Coronary artery (tissue), 2 donors: ENCODE measurements around the gene SLC38A8.

Source experiments
- DNase-seq: peaks from one replicate; pipeline ENCODE4 v3.0.0-alpha.2; 2017; ENCODE audit warnings: low spot score
- H3K27ac ChIP-seq, 2 donors: fragments of 200-600 bp; sonication (generic); one replicate each; pipeline ENCODE4 v1.5.1; 2016 to 2019
- H3K4me3 ChIP-seq: fragments of 200-600 bp; sonication (generic); 2 replicates; pipeline ENCODE4 v1.5.1; 2016; ENCODE audit warnings: mild to moderate bottlenecking, moderate library complexity
- CTCF ChIP-seq: fragments of 200-600 bp; sonication (generic); IDR thresholded peaks from one replicate; pipeline ENCODE4 v1.5.1; 2019; ENCODE audit warnings: antibody characterized with exemption

SLC38A8 gene

DNA sequence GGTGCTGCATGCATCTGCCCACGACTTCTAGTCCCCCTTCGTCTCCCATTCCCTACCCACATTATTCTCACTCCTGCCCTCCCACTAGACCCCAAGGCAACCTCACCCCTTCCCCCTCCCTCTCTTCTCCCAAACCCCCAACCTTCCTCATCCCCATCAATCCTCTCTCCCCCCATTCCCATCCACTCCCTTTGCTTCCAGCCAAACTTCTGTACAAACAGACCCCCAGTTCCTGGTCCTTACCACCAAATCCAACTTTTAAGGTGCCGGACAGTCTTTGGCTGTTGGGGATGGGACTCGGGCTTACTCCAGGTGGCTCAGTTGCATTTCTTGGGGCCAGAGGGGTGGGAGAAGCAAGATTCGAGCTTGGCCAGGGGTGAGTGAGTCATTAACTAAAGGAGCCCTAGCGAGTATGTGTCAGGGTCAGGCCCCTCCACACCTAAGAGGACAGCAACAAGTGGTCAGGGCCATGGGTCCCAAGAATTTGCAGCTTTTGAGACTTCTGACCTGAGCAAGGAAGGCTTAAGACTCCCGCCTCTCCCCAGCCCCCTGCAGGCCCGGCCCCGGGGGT lies at the start of gene SLC38A8:
Gene SLC38A8 (minus strand): TSS at position 488 of the 571 bp plus-strand sequence. CDS start 638 bp downstream, outside the sequence.
- Histone ChIP-seq H3K27ac (no peak within 1 kb of the TSS), H3K4me3 (no peak within 1 kb of the TSS)
- no peak for TF ChIP-seq CTCF
- DNase-seq: no peak

DNA sequence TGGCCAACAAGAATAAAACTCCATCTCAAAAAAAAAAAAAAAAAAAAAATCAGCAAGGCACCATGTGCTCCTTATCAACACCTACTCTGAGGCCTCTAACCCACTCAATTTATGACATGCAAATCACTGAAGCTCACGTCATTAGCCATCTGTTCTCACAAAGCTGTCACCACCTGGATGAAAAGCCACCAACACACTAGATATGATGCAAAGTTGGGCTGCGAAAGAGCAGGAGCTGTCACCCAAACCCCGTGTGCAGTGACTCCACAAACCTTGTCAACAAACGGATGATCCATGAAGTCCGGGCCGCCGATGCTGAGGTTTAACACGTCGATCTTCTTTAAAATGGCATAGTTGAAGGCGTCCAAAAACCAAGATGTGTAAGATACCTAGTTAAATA lies 48.9 kb upstream of the SLC38A8 start:
- no peak for TF ChIP-seq CTCF
- Histone ChIP-seq H3K4me3 (no peak overlapping the region), H3K27ac (no peak overlapping the region)
- DNase-seq: no peak

DNA sequence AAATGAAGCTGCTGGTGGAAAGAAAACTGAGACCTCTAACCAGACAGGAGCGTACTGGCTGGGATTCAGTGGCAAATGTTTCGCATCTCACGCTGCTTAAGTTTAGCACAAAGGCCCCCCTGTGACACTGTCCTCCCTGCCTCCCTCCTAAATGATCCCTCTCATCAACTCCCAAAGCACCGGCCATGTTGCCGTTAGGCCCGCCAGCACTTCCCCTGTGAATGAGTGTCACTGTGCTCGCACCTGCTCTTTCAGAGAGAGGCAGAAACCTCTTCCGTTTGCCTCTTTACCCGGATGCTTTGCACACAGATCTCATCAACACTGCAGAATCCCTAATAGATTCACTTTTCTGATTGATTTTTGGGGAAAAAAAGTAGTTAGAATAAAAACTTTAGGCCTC lies 47.6 kb upstream of the SLC38A8 start:
- H3K4me3 ChIP-seq: no peak overlapping the region
- TF ChIP-seq CTCF: no peak
- H3K27ac ChIP-seq: no peak overlapping the region
- no peak for DNase-seq

DNA sequence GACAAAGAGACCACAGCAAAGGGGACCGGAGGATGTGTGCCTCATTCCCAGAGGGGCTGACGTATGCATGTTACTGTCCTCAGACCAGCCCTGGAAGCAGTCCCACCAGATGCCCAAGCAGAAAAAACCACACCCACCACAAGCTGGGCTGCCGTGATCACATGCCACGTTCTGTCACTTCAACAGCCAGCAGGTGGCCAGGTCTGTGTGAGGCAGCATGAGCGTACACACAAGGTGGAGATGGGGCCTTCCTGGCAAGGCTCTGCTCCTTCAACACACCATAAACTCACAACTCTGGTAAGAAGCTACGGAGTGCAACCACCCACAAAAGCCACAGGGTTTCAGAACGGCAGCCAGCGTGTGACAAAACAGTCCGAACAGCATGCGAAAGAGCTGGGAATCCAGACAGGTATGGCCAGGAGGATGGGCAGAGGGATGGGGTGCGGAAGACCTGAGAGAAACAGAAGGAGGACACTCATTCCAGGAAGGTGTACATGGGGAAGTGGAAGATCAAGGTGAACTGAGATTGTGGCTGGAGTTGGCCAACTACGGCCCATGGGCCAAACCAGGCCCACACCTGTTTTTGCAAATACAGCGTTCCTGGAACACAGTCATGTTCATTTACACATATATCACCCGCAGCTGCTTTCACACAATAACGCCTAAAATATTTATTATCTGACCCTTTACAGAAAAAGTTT lies 46.2 kb upstream of the SLC38A8 start:
- TF ChIP-seq CTCF: no peak
- DNase-seq: no peak
- H3K27ac ChIP-seq: no peak overlapping the region
- H3K4me3 ChIP-seq: no peak overlapping the region

DNA sequence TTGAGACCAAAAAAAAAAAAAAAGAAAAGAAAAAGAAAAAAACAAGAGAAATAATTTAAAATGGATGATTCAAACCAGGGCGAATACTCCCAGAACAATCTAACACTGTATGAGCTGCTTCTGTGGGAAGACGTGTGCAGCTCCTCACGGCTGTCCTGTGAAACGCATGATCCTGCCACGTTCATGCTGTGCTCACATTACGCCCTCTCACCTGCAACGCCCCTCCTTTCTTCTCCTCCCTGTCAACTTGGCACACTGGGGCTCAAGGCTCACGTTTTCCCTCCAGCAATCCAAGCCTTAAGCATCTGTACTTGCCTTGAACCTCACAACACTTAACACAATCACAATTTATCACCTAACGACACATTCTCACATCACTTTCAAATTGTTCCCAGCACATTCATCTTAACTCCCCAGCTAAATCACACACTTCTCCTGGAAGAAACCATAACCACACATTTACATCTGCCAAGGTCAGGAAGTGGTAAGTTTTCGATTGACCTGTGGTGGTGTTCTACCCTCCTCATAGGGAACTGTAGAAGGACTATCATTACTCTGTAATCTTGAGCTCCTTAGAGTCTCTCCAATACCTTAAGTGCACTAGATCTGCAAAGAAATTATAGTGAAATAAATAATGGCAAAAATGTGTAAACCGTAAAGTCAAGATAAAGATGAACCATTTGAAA lies 45.0 kb upstream of the SLC38A8 start:
- no peak for TF ChIP-seq CTCF
- Histone ChIP-seq H3K4me3 (no peak overlapping the region), H3K27ac (no peak overlapping the region)
- no peak for DNase-seq

GRCh38 chr16:84087001-84087400 lies 44.4 kb upstream of the SLC38A8 start:
- TF ChIP-seq CTCF: no peak
- H3K4me3 ChIP-seq: no peak overlapping the region
- DNase-seq: no peak
- no peak overlapping the region for H3K27ac ChIP-seq
